GM19395 (cell line): Measurements from ENCODE around the gene SPESP1.

ENCODE experiments used
- ATAC-seq: cut with Tn5 transposase; IDR thresholded peaks from one replicate; pipeline ENCODE4 v1.9.1; 2021; ENCODE audit warnings: mild to moderate bottlenecking, moderate library complexity; ENCODE audit not compliant: unreplicated experiment

The SPESP1 gene

GRCh38 chr15:68930268-68931022 is at the start of gene SPESP1:
SPESP1 (plus strand) TSS chr15:68930525; CDS start chr15:68930654, 129 bp downstream.
- ATAC-seq, result no peak

- ATAC-seq, result no peak
Observed at GRCh38 chr15:68885070-68885469, 45.3 kb upstream of the SPESP1 start.

GRCh38 chr15:68887120-68887519 is 43.2 kb upstream of the SPESP1 start:
- no peak for ATAC-seq

- ATAC-seq, result no peak
Observed at GRCh38 chr15:68887819-68888218, 42.5 kb upstream of the SPESP1 start.

GRCh38 chr15:68888419-68888818 is 41.9 kb upstream of the SPESP1 start:
- ATAC-seq, result no peak

- ATAC-seq, result no peak
Observed at GRCh38 chr15:68894208-68894607, 36.1 kb upstream of the SPESP1 start.

GRCh38 chr15:68896178-68896577 is 34.1 kb upstream of the SPESP1 start:
- ATAC-seq, result no peak

GRCh38 chr15:68897016-68897415 is 33.3 kb upstream of the SPESP1 start:
- no peak for ATAC-seq

- ATAC-seq, result no peak
Observed at GRCh38 chr15:68900027-68900426, 30.3 kb upstream of the SPESP1 start.

GRCh38 chr15:68907396-68907923 is 22.9 kb upstream of the SPESP1 start:
- ATAC-seq, result no peak

GRCh38 chr15:68909601-68910100 is 20.7 kb upstream of the SPESP1 start:
- no peak for ATAC-seq

- no peak for ATAC-seq
Observed at GRCh38 chr15:68910341-68910740, 20.0 kb upstream of the SPESP1 start.

- ATAC-seq, result no peak
Observed at GRCh38 chr15:68910816-68911215, 19.5 kb upstream of the SPESP1 start.

- no peak for ATAC-seq
Observed at GRCh38 chr15:68921926-68922325, 8.4 kb upstream of the SPESP1 start.

- no peak for ATAC-seq
Observed at GRCh38 chr15:68924866-68925560, 5.3 kb upstream of the SPESP1 start.

GRCh38 chr15:68933001-68933400 is 2.7 kb downstream of the SPESP1 start:
- ATAC-seq, result no peak

GRCh38 chr15:68934341-68934740 is 4.0 kb downstream of the SPESP1 start:
- ATAC-seq, result no peak

GRCh38 chr15:68935400-68935937 is 5.1 kb downstream of the SPESP1 start:
- ATAC-seq, result no peak

GRCh38 chr15:68939501-68939900 is 9.2 kb downstream of the SPESP1 start:
- no peak for ATAC-seq

GRCh38 chr15:68951813-68952212 is 21.5 kb downstream of the SPESP1 start:
- ATAC-seq, result no peak

GRCh38 chr15:68957696-68958095 is 27.4 kb downstream of the SPESP1 start:
- no peak for ATAC-seq

- no peak for ATAC-seq
Observed at GRCh38 chr15:68958597-68958996, 28.3 kb downstream of the SPESP1 start.
